Mesendoderm (in vitro differentiated cells): ENCODE data around the gene FOXO1.

ENCODE experiments used
- DNase-seq: peaks from one replicate; pipeline ENCODE4 v3.0.0; 2013
- H2AK5ac ChIP-seq: 2 replicates; pipeline ENCODE4 v1.6.1; 2013; ENCODE audit warnings: low read length, inconsistent platforms
- H2BK120ac ChIP-seq: 2 replicates; pipeline ENCODE4 v1.6.1; 2013; ENCODE audit warnings: low read depth, mild to moderate bottlenecking, low read length, moderate library complexity, mixed read lengths
- H2BK15ac ChIP-seq: replicated peaks from 2 replicates; pipeline ENCODE4 v1.6.1; 2013; ENCODE audit warnings: low read depth, mild to moderate bottlenecking, moderate library complexity
- H2BK5ac ChIP-seq: 2 replicates; pipeline ENCODE4 v1.6.1; 2013; ENCODE audit warnings: low read length, inconsistent platforms
- H3K18ac ChIP-seq: 2 replicates; pipeline ENCODE4 v1.6.1; 2013; ENCODE audit warnings: mild to moderate bottlenecking, low read length, mixed read lengths
- H3K23ac ChIP-seq: one replicate; pipeline ENCODE4 v1.6.1; 2013; ENCODE audit warnings: low read length
- H3K27ac ChIP-seq: 2 replicates; pipeline ENCODE4 v1.5.1; 2013; ENCODE audit warnings: low read depth, mild to moderate bottlenecking, inconsistent platforms, low read length, moderate library complexity
- H3K27me3 ChIP-seq: 2 replicates; pipeline ENCODE4 v1.6.1; 2013; ENCODE audit warnings: low read length, control low read depth, mild to moderate bottlenecking, inconsistent platforms; ENCODE audit not compliant: insufficient read depth, poor library complexity
- H3K36me3 ChIP-seq: 2 replicates; pipeline ENCODE4 v1.6.1; 2013; ENCODE audit warnings: low read length, inconsistent platforms; ENCODE audit not compliant: control insufficient read depth, insufficient read depth
- H3K4ac ChIP-seq: one replicate; pipeline ENCODE4 v1.6.1; 2013; ENCODE audit warnings: low read depth, mild to moderate bottlenecking, low read length, moderate library complexity
- H3K4me1 ChIP-seq: 2 replicates; pipeline ENCODE4 v1.6.1; 2013; ENCODE audit warnings: low read depth, low read length, inconsistent platforms; ENCODE audit not compliant: control insufficient read depth
- H3K4me2 ChIP-seq: 2 replicates; pipeline ENCODE4 v1.6.1; 2013; ENCODE audit warnings: low read length
- H3K4me3 ChIP-seq: 2 replicates; pipeline ENCODE4 v1.5.1; 2013; ENCODE audit warnings: mild to moderate bottlenecking, low read length
- H3K56ac ChIP-seq: one replicate; pipeline ENCODE4 v1.6.1; 2013; ENCODE audit warnings: low read length
- H3K79me1 ChIP-seq: 2 replicates; pipeline ENCODE4 v1.6.1; 2013; ENCODE audit warnings: low read length, inconsistent platforms
- H3K79me2 ChIP-seq: 2 replicates; pipeline ENCODE4 v1.6.1; 2013; ENCODE audit warnings: mild to moderate bottlenecking, low read length; ENCODE audit not compliant: control insufficient read depth, insufficient read depth
- H3K9ac ChIP-seq: 2 replicates; pipeline ENCODE4 v1.6.1; 2013; ENCODE audit warnings: low read length, inconsistent platforms
- H4K5ac ChIP-seq: one replicate; pipeline ENCODE4 v1.6.1; 2013; ENCODE audit warnings: low read length
- H4K8ac ChIP-seq: one replicate; pipeline ENCODE4 v1.6.1; 2013; ENCODE audit warnings: low read depth, mild to moderate bottlenecking, control low read depth, low read length, moderate library complexity
- WGBS: extraction: QIAGEN DNeasy Blood & Tissue Kit; methylation state at CpG from one replicate; pipeline ENCODE4 v1.1.7; 2013; ENCODE audit warnings: low lambda C conversion rate, missing lambda C conversion rate; ENCODE audit not compliant: insufficient coverage; ENCODE audit errors: extremely low coverage; 5-methylcytosine and 5-hydroxymethylcytosine counted together

FOXO1 gene

GRCh38 chr13:40660692-40661091, 5.7 kb downstream of the FOXO1 start:
- Histone ChIP-seq H3K18ac (peak overlapping the region; percentile 95), H3K56ac (peak overlapping the region; percentile 6), H2AK5ac (no peak overlapping the region), H3K79me2 (peaks cover 57% of the 10 kb centered on the region), H3K36me3 (no peaks in the 10 kb centered on the region), H3K79me1 (no peaks in the 10 kb centered on the region), H3K27me3 (no peaks in the 10 kb centered on the region), H3K27ac (peak overlapping the region; percentile 88), H2BK120ac (no peak overlapping the region), H3K9ac (no peak overlapping the region), H4K8ac (no peak overlapping the region), H3K23ac (no peak overlapping the region), H3K4ac (no peak overlapping the region), H3K4me3 (no peak overlapping the region), H4K5ac (no peak overlapping the region), H3K4me2 (no peak overlapping the region), H2BK15ac (no peak overlapping the region), H2BK5ac (no peak overlapping the region), H3K4me1 (peaks cover 8% of the 10 kb centered on the region)
- no CpG with 5 or more reads among the region's 5 CpGs for WGBS
- DNase-seq = no peak

GRCh38 chr13:40660141-40660664, 6.2 kb downstream of the FOXO1 start:
- H3K79me2 ChIP-seq = peaks cover 56% of the 10 kb centered on the region

GRCh38 chr13:40657951-40658350, 8.5 kb downstream of the FOXO1 start:
- no peak overlapping the region for H2BK5ac ChIP-seq
- H3K4ac ChIP-seq = no peak overlapping the region
- peaks cover 10% of the 10 kb centered on the region for H3K4me1 ChIP-seq
- no peak overlapping the region for H2BK15ac ChIP-seq
- no peak overlapping the region for H3K4me3 ChIP-seq
- no peak overlapping the region for H4K8ac ChIP-seq
- DNase-seq = no peak
- no peak overlapping the region for H4K5ac ChIP-seq
- no peak overlapping the region for H2BK120ac ChIP-seq
- H3K23ac ChIP-seq = no peak overlapping the region
- H3K27ac ChIP-seq = no peak overlapping the region
- no peak overlapping the region for H3K9ac ChIP-seq
- no peak overlapping the region for H3K18ac ChIP-seq
- no peak overlapping the region for H3K4me2 ChIP-seq
- no peaks in the 10 kb centered on the region for H3K36me3 ChIP-seq
- no peaks in the 10 kb centered on the region for H3K79me1 ChIP-seq
- WGBS = no CpG with 5 or more reads among the region's 4 CpGs
- no peak overlapping the region for H2AK5ac ChIP-seq
- H3K27me3 ChIP-seq = no peaks in the 10 kb centered on the region
- no peak overlapping the region for H3K56ac ChIP-seq
- H3K79me2 ChIP-seq = peaks cover 54% of the 10 kb centered on the region

More at GRCh38 chr13:40660141-40660664, 6.2 kb downstream of the FOXO1 start:
- H2BK120ac ChIP-seq = peak overlapping the region; percentile 4
- H3K18ac ChIP-seq = peak overlapping the region; percentile 95
- H4K8ac ChIP-seq = no peak overlapping the region
- H3K4me3 ChIP-seq = no peak overlapping the region
- no peak overlapping the region for H3K9ac ChIP-seq
- H3K23ac ChIP-seq = peak overlapping the region; percentile 91
- no CpG with 5 or more reads among the region's 4 CpGs for WGBS
- no peaks in the 10 kb centered on the region for H3K27me3 ChIP-seq
- peak overlapping the region; percentile 6 for H3K56ac ChIP-seq
- H4K5ac ChIP-seq = no peak overlapping the region
- H3K4ac ChIP-seq = no peak overlapping the region
- H2BK15ac ChIP-seq = no peak overlapping the region
- H3K36me3 ChIP-seq = no peaks in the 10 kb centered on the region
- no peaks in the 10 kb centered on the region for H3K79me1 ChIP-seq
- H3K27ac ChIP-seq = peak overlapping the region; percentile 88
- peaks cover 8% of the 10 kb centered on the region for H3K4me1 ChIP-seq
- no peak overlapping the region for H2AK5ac ChIP-seq
- no peak overlapping the region for H2BK5ac ChIP-seq
- DNase-seq = no peak
- no peak overlapping the region for H3K4me2 ChIP-seq

GRCh38 chr13:40657307-40657706, 9.1 kb downstream of the FOXO1 start:
- H3K4ac ChIP-seq = no peak overlapping the region
- no peak overlapping the region for H2BK5ac ChIP-seq
- no peak overlapping the region for H3K18ac ChIP-seq
- no peak overlapping the region for H2BK120ac ChIP-seq
- H2BK15ac ChIP-seq = no peak overlapping the region
- no peak overlapping the region for H3K4me2 ChIP-seq
- peaks cover 57% of the 10 kb centered on the region for H3K79me2 ChIP-seq
- H3K79me1 ChIP-seq = no peaks in the 10 kb centered on the region
- no peak overlapping the region for H3K56ac ChIP-seq
- no peak for DNase-seq
- no peak overlapping the region for H3K4me3 ChIP-seq
- no peak overlapping the region for H2AK5ac ChIP-seq
- H3K4me1 ChIP-seq = peaks cover 10% of the 10 kb centered on the region
- no peak overlapping the region for H3K23ac ChIP-seq
- no CpG with 5 or more reads among the region's 5 CpGs for WGBS
- H3K36me3 ChIP-seq = no peaks in the 10 kb centered on the region
- H3K9ac ChIP-seq = no peak overlapping the region
- H3K27ac ChIP-seq = no peak overlapping the region
- H4K8ac ChIP-seq = no peak overlapping the region
- H4K5ac ChIP-seq = no peak overlapping the region
- H3K27me3 ChIP-seq = no peaks in the 10 kb centered on the region

- WGBS = no CpG with 5 or more reads among the region's 1 CpG
- no peak overlapping the region for H2BK15ac ChIP-seq
- H3K4me2 ChIP-seq = no peak overlapping the region
- no peak overlapping the region for H3K27ac ChIP-seq
- H3K79me2 ChIP-seq = peaks cover 56% of the 10 kb centered on the region
- H3K9ac ChIP-seq = no peak overlapping the region
- H3K18ac ChIP-seq = no peak overlapping the region
- no peak overlapping the region for H2BK120ac ChIP-seq
- H3K4me3 ChIP-seq = no peak overlapping the region
- H3K4ac ChIP-seq = no peak overlapping the region
- no peaks in the 10 kb centered on the region for H3K27me3 ChIP-seq
- DNase-seq = no peak
- H4K5ac ChIP-seq = no peak overlapping the region
- H3K56ac ChIP-seq = no peak overlapping the region
- H2AK5ac ChIP-seq = no peak overlapping the region
- peaks cover 10% of the 10 kb centered on the region for H3K4me1 ChIP-seq
- no peaks in the 10 kb centered on the region for H3K79me1 ChIP-seq
- H4K8ac ChIP-seq = no peak overlapping the region
- no peak overlapping the region for H3K23ac ChIP-seq
- H3K36me3 ChIP-seq = no peaks in the 10 kb centered on the region
- H2BK5ac ChIP-seq = no peak overlapping the region
These were observed 10.1 kb downstream of the FOXO1 start for GRCh38 chr13:40656358-40656757.
